K562 (cell line): ENCODE results near the gene TOM1L2. TPM values are rescaled to one million over a fixed set of nuclear protein-coding genes. Genes with fewer than 3 reads are reported as not detected.

Experiments
- ATF6 ChIP-seq: sonication (generic); formaldehyde crosslinking; IDR thresholded peaks from 2 replicates; pipeline ENCODE4 v1.4.0; 2020; ENCODE audit warnings: mild to moderate bottlenecking, missing genetic modification reagents
- HMG20A ChIP-seq: fragments of 450-650 bp; formaldehyde crosslinking; conservative IDR thresholded peaks from 2 replicates; pipeline ENCODE4 v1.4.0; 2020; ENCODE audit warnings: mild to moderate bottlenecking, mixed read lengths
- HOMEZ ChIP-seq: fragments of 250-450 bp; sonication (Bioruptor Pico); IDR thresholded peaks from 2 replicates; pipeline ENCODE4 v1.4.0; 2020; ENCODE audit warnings: mild to moderate bottlenecking, moderate library complexity
- POLR2H ChIP-seq: IDR thresholded peaks from 2 replicates; pipeline ENCODE4 v1.6.1; 2016; ENCODE audit warnings: missing genetic modification characterization, low read depth, mild to moderate bottlenecking, control low read depth, missing compliant biosample characterization, moderate library complexity
- PTRF ChIP-seq: fragments of 450-650 bp; IDR thresholded peaks from 2 replicates; pipeline ENCODE4 v1.6.1; 2016; ENCODE audit warnings: mild to moderate bottlenecking, missing genetic modification characterization, missing compliant biosample characterization
- RB1 ChIP-seq: fragments of 450-650 bp; IDR thresholded peaks from 2 replicates; pipeline ENCODE4 v1.6.1; 2017; ENCODE audit warnings: low read depth, mild to moderate bottlenecking
- RBM34 ChIP-seq: fragments of 200-400 bp; formaldehyde crosslinking; IDR thresholded peaks from 2 replicates; pipeline ENCODE4 v1.6.1; 2018; ENCODE audit warnings: low read length, borderline replicate concordance; ENCODE audit not compliant: insufficient read depth
- SNRNP70 ChIP-seq: fragments of 200-400 bp; formaldehyde crosslinking; optimal IDR thresholded peaks from 2 replicates; pipeline ENCODE3; 2017; ENCODE audit warnings: low read depth, low read length
- ZNF133 ChIP-seq: fragments of 250-450 bp; sonication (Bioruptor Pico); IDR thresholded peaks from 2 replicates; pipeline ENCODE4 v1.4.0; 2020; ENCODE audit warnings: mild to moderate bottlenecking
- ZNF165 ChIP-seq: fragments of 250-450 bp; sonication (Bioruptor Pico); IDR thresholded peaks from 2 replicates; pipeline ENCODE4 v1.4.0; 2020; ENCODE audit warnings: borderline replicate concordance
- ZNF253 ChIP-seq: fragments of 250-450 bp; sonication (Bioruptor Pico); conservative IDR thresholded peaks from 2 replicates; pipeline ENCODE4 v1.6.1; 2021; ENCODE audit warnings: mild to moderate bottlenecking
- ZSCAN29 ChIP-seq: fragments of 450-650 bp; IDR thresholded peaks from 2 replicates; pipeline ENCODE4 v1.6.1; 2017
- polyA plus RNA-seq, 8 experiments: library from polyadenylated mRNA; depleted of rRNA in 4 of 8; stranded (reverse) in 5 of 8; unstranded in 3 of 8; fragments of >200 nt; fragmentation: Nextera tagmentation in 2 of 8; fragmentation: Illumina TruSeq in 1 of 8; extraction: Ambion mirVana in 2 of 8; extraction: Trizol in 1 of 8; gene quantifications; 2 replicates each; pipeline versions ENCODE4 v1.2.1 to v1.2.3, GENCODE V29; 2011 to 2014; ENCODE audit warnings: inconsistent platforms in 1 of 8, missing spikeins in 1 of 8
- total RNA-seq, 7 experiments: library from RNA; depleted of rRNA in 6 of 7; stranded (reverse); fragments of >200 nt in 6 of 7; fragmentation: Illumina TruSeq in 2 of 7; extraction: Trizol in 2 of 7; gene quantifications; 2 replicates each; pipeline versions ENCODE4 v1.2.1 to v1.2.3, GENCODE V29; 2011 to 2021; ENCODE audit warnings: low replicate concordance in 1 of 7
- TF ChIP-seq, protein P1 (sequence below): sonication (generic); formaldehyde crosslinking; IDR thresholded peaks from 2 replicates; pipeline ENCODE4 v1.8.0; 2022; ENCODE audit warnings: missing genetic modification reagents, mild to moderate bottlenecking, borderline replicate concordance
- TF ChIP-seq, protein P2 (sequence below): sonication (generic); formaldehyde crosslinking; IDR thresholded peaks from 2 replicates; pipeline ENCODE4 v1.8.1; 2023; ENCODE audit warnings: mild to moderate bottlenecking, missing genetic modification reagents
- TF ChIP-seq, protein P3 (sequence below): sonication (generic); formaldehyde crosslinking; IDR thresholded peaks from 2 replicates; pipeline ENCODE4 v1.8.0; 2022; ENCODE audit warnings: mild to moderate bottlenecking, missing genetic modification reagents, borderline replicate concordance
- TF ChIP-seq, protein P4 (sequence below), 2 experiments: fragments of 250-450 bp in 1 of 2; fragments of 450-650 bp in 1 of 2; sonication (Bioruptor Pico) in 1 of 2; IDR thresholded peaks; 2 replicates each; pipeline versions ENCODE4 v1.6.1 to v1.8.0; 2016 to 2021; ENCODE audit warnings: mild to moderate bottlenecking in 2 of 2, moderate library complexity in 2 of 2, missing compliant biosample characterization in 1 of 2, missing genetic modification characterization in 1 of 2

TOM1L2 gene
- total and polyA plus RNA-seq, 9 of the 15 experiments (the other 6 are each of a cell fraction or from before 2014, with no cell fraction given) = 0.07 to 6.0 (median 2.5) TPM

DNA sequence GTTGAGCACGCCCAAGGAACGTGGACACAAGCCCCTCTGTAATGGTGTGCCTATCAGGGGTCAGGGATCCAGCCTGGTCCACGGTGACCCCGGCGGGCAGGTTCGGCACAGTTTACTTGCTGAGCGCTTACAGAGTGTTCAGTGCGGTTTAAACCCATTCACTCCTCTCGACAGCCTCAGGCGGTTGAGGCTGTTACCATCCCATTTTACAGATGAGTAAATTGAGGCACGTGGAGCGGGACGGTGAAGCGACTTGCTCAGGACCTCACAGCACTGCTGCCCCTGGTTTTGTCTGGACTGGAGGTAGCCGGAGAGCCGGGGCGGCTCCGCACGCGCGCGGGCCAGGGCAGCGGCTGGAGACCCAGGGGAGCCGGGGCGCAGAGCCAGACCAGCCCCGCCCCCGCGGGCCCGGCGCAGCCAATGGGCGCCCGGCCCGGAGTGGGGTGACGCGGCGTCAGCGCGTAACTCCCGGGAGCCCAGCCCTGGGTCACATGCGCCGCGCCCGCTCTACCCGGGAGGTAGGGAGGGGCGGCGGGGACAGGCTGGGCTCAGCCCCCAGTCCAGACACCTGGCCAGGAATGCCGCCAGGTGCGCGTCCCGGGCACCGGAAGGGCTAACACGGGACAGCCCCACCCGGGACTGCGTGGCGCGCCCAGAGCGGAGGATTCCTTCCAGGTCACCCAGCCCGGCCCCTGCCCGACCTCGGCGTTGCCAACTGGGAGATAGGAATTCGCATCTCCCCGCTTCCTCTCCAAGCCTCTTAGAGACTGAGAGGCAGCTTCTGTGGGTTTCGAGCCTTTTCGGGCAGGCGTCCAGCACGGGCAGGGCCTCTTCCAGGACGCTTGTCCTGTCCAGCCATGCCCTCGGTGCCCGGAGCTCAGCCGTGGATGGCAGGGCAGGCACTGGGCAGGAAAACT lies 132.2 kb downstream of the TOM1L2 start (continued):
- peak; percentile 83 for TF ChIP-seq POLR2H (tag)
- no peak for TF ChIP-seq ZNF133 (CRISPR knock-in tag)
- TF ChIP-seq RBM34 = no peak
- peak; percentile 77; the same call in 1 of the 2 replicates for TF ChIP-seq HOMEZ (CRISPR knock-in tag)
- TF ChIP-seq, protein P1, sequence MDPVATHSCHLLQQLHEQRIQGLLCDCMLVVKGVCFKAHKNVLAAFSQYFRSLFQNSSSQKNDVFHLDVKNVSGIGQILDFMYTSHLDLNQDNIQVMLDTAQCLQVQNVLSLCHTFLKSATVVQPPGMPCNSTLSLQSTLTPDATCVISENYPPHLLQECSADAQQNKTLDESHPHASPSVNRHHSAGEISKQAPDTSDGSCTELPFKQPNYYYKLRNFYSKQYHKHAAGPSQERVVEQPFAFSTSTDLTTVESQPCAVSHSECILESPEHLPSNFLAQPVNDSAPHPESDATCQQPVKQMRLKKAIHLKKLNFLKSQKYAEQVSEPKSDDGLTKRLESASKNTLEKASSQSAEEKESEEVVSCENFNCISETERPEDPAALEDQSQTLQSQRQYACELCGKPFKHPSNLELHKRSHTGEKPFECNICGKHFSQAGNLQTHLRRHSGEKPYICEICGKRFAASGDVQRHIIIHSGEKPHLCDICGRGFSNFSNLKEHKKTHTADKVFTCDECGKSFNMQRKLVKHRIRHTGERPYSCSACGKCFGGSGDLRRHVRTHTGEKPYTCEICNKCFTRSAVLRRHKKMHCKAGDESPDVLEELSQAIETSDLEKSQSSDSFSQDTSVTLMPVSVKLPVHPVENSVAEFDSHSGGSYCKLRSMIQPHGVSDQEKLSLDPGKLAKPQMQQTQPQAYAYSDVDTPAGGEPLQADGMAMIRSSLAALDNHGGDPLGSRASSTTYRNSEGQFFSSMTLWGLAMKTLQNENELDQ (CRISPR knock-in tag) = no peak
- TF ChIP-seq ZSCAN29 = no peak
- TF ChIP-seq, protein P2, sequence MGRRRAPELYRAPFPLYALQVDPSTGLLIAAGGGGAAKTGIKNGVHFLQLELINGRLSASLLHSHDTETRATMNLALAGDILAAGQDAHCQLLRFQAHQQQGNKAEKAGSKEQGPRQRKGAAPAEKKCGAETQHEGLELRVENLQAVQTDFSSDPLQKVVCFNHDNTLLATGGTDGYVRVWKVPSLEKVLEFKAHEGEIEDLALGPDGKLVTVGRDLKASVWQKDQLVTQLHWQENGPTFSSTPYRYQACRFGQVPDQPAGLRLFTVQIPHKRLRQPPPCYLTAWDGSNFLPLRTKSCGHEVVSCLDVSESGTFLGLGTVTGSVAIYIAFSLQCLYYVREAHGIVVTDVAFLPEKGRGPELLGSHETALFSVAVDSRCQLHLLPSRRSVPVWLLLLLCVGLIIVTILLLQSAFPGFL (CRISPR knock-in tag) = no peak
- TF ChIP-seq, protein P3, sequence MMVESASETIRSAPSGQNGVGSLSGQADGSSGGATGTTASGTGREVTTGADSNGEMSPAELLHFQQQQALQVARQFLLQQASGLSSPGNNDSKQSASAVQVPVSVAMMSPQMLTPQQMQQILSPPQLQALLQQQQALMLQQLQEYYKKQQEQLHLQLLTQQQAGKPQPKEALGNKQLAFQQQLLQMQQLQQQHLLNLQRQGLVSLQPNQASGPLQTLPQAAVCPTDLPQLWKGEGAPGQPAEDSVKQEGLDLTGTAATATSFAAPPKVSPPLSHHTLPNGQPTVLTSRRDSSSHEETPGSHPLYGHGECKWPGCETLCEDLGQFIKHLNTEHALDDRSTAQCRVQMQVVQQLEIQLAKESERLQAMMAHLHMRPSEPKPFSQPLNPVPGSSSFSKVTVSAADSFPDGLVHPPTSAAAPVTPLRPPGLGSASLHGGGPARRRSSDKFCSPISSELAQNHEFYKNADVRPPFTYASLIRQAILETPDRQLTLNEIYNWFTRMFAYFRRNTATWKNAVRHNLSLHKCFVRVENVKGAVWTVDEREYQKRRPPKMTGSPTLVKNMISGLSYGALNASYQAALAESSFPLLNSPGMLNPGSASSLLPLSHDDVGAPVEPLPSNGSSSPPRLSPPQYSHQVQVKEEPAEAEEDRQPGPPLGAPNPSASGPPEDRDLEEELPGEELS = 0 out of 2 replicates have a peak, but pooled peaks have one; percentile 54
- TF ChIP-seq SNRNP70 = no peak
- TF ChIP-seq ZNF165 (CRISPR knock-in tag) = 0 out of 2 replicates have a peak, but pooled peaks have one; percentile 23
- TF ChIP-seq ATF6 = no peak
- TF ChIP-seq PTRF (tag) = no peak
- TF ChIP-seq HMG20A (CRISPR knock-in tag) = no peak
- TF ChIP-seq RB1 = peak; percentile 72
- TF ChIP-seq, protein P4, sequence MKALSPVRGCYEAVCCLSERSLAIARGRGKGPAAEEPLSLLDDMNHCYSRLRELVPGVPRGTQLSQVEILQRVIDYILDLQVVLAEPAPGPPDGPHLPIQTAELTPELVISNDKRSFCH (CRISPR knock-in tag; IDR thresholded peaks at IDR 0.05) = no peak
- TF ChIP-seq, protein P4 (tag; IDR thresholded peaks at IDR 0.05) = peak; percentile 31; the same call in 1 of the 2 replicates
- no peak for TF ChIP-seq ZNF253
